Gastrocnemius medialis (tissue), 4 donors: ENCODE data around the gene FKBP1A. TPM values are rescaled to one million over a fixed set of nuclear protein-coding genes. Genes with fewer than 3 reads are reported as not detected.

Experiments
- ATAC-seq, 2 donors: fragments of 150-250 bp; one replicate each; pipeline ENCODE4 v1.9.1; 2016
- DNase-seq, 2 donors: peaks; one replicate each; pipeline ENCODE4 v3.0.0-alpha.2; 2019
- H3K27ac ChIP-seq, 4 donors: fragments of 200-600 bp; sonication (generic); 1 replicate in 1 of 4; 2 replicates in 3 of 4; pipeline ENCODE4 v1.5.1; 2016 to 2018; ENCODE audit warnings: mild to moderate bottlenecking in 2 of 4, moderate library complexity in 1 of 4
- H3K27me3 ChIP-seq, 3 donors: fragments of 200-600 bp; sonication (generic) in 2 of 3; 1 replicate in 1 of 3; 2 replicates in 2 of 3; pipeline versions ENCODE4 v1.5.1 to v1.6.0; 2016 to 2019; ENCODE audit warnings: mild to moderate bottlenecking in 1 of 3, moderate library complexity in 1 of 3
- H3K36me3 ChIP-seq, 2 donors: fragments of 200-600 bp; sonication (generic) in 1 of 2; one replicate each; pipeline ENCODE4 v1.5.1; 2017 to 2018
- H3K4me1 ChIP-seq, 2 donors: fragments of 200-600 bp; sonication (generic) in 1 of 2; one replicate each; pipeline ENCODE4 v1.5.1; 2016 to 2017; ENCODE audit warnings: mild to moderate bottlenecking in 2 of 2
- H3K4me3 ChIP-seq, 4 donors: fragments of 200-600 bp; sonication (generic) in 3 of 4; 1 replicate in 1 of 4; 2 replicates in 3 of 4; pipeline ENCODE4 v1.5.1; 2016 to 2019; ENCODE audit warnings: mild to moderate bottlenecking in 2 of 4
- H3K9me3 ChIP-seq, 3 donors: fragments of 200-600 bp; sonication (generic) in 2 of 3; 1 replicate in 1 of 3; 2 replicates in 2 of 3; pipeline ENCODE4 v1.5.1; 2016 to 2019
- POLR2A ChIP-seq, 2 donors: fragments of 450-650 bp; IDR thresholded peaks; one replicate each; pipeline ENCODE4 v1.6.1; 2017; ENCODE audit warnings: antibody characterized with exemption in 2 of 2, mild to moderate bottlenecking in 2 of 2, moderate library complexity in 2 of 2
- in situ Hi-C, 4 donors: fragments of 200-750 bp; cut with MboI; loops; one replicate each; pipeline versions ENCODE4 v1.15.0 to v1.8.0; 2017; ENCODE audit warnings: low sequenced_read_pairs in 4 of 4
- intact Hi-C: fragments of 100-400 bp; cut with DNase I; formaldehyde crosslinking; loops from one replicate; pipeline ENCODE4 v1.15.1; 2023; ENCODE audit warnings: low total_unique reads
- total RNA-seq, 4 donors: library from RNA; depleted of rRNA; stranded (reverse); fragments of >200 nt; gene quantifications; one replicate each; pipeline versions ENCODE4 v1.1.0 to v1.2.3, GENCODE V29; 2016
- TF ChIP-seq, protein P1 (sequence below), 5 experiments: fragments of 450-650 bp in 3 of 5; fragments of 200-600 bp in 2 of 5; sonication (generic) in 2 of 5; IDR thresholded peaks in 4 of 5; conservative IDR thresholded peaks in 1 of 5; 1 replicate in 4 of 5; 2 replicates in 1 of 5; pipeline ENCODE4 v1.5.1; 2016 to 2019; ENCODE audit warnings: antibody characterized with exemption in 5 of 5, mild to moderate bottlenecking in 3 of 5, moderate library complexity in 3 of 5

The FKBP1A gene
- total RNA-seq, 4 donors from 2014 or later: 27.7 to 89.4 (median 52.5) TPM

DNA sequence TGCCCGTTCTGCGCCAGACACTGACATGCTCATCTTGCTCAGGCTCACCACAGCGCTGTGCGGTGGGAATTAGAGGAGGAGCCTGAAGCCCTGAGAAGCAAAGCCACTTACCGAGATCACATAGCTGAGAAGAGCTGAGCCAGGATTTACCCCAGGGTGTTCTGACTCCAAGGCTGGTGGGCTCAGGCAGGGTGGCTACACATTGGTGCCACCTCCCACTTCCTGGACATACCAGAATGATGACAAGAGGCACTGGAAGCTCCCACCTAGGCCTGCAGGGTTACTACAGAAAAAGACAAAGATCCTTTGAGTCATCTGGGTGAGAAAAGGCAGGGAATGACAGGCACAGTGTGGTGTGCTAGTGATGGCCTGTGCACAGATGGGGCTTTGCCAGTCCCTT, 24.4 kb upstream of the FKBP1A start:
- H3K4me3 ChIP-seq: no peak overlapping the region
- H3K27me3 ChIP-seq: no peaks in the 10 kb centered on the region
- intact Hi-C loops (no loop called here), in situ Hi-C loops (no loop called here)
- ATAC-seq: no peak
- peaks cover 0 to 7% (median 0%) of the 10 kb centered on the region in 3 donors for H3K9me3 ChIP-seq
- H3K4me1 ChIP-seq: no peaks in the 10 kb centered on the region
- no peak overlapping the region for H3K27ac ChIP-seq
- TF ChIP-seq, protein P1, sequence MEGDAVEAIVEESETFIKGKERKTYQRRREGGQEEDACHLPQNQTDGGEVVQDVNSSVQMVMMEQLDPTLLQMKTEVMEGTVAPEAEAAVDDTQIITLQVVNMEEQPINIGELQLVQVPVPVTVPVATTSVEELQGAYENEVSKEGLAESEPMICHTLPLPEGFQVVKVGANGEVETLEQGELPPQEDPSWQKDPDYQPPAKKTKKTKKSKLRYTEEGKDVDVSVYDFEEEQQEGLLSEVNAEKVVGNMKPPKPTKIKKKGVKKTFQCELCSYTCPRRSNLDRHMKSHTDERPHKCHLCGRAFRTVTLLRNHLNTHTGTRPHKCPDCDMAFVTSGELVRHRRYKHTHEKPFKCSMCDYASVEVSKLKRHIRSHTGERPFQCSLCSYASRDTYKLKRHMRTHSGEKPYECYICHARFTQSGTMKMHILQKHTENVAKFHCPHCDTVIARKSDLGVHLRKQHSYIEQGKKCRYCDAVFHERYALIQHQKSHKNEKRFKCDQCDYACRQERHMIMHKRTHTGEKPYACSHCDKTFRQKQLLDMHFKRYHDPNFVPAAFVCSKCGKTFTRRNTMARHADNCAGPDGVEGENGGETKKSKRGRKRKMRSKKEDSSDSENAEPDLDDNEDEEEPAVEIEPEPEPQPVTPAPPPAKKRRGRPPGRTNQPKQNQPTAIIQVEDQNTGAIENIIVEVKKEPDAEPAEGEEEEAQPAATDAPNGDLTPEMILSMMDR (IDR thresholded peaks at IDR 0.05 in 4 of 5, conservative IDR thresholded peaks at IDR 0.05 in 1 of 5): no peak
- TF ChIP-seq POLR2A (IDR thresholded peaks at IDR 0.05): no peak
- no peak for DNase-seq
- H3K36me3 ChIP-seq: no peaks in the 10 kb centered on the region

DNA sequence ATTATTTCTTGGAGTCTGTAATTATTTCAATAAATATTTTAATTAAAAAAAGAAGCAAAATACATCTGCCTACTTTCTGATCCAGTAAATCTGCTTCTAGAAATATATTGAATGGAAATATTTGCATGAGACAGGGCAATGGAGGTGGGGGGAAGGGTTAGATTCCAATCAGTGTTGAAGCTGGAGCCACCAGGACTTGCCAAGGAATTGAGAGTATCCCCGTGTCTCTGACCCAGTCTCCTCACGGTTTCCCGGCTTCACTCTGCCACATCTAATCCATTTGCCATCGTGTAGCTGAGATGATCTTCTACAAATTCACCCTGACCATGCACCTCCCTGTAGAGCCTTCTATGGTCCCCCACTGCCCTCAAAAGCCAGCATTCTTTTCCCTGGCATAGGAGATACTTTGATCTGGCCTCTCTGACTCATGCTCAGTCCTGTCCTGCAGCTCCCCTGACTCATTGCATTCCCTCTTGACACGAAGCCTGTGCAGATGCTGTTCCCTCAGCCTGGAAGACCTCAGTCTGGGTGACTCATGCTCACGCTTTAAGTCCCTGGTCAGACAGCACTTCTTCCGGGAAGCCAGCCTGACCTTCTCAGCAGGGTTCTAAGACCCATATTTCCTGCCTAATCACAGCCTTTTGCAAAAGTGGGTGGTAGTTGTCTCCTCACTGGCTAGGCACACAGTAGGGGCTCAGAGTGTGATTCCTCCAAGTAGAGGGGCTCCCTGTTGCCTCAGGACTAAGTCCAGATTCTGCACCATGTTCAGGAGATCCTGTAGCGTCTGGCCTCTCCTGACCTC, 23.0 kb upstream of the FKBP1A start:
- in situ Hi-C loops (no loop called here), intact Hi-C loops (no loop called here)
- Histone ChIP-seq H3K4me3 (no peak overlapping the region), H3K9me3 (peaks cover 0 to 5% (median 0%) of the 10 kb centered on the region in 3 donors), H3K27me3 (no peaks in the 10 kb centered on the region), H3K27ac (no peak overlapping the region), H3K36me3 (no peaks in the 10 kb centered on the region), H3K4me1 (no peaks in the 10 kb centered on the region)
- TF ChIP-seq POLR2A (IDR thresholded peaks at IDR 0.05): no peak
- TF ChIP-seq, protein P1 (IDR thresholded peaks at IDR 0.05 in 4 of 5, conservative IDR thresholded peaks at IDR 0.05 in 1 of 5): no peak
- DNase-seq (no peak), ATAC-seq (no peak)

DNA sequence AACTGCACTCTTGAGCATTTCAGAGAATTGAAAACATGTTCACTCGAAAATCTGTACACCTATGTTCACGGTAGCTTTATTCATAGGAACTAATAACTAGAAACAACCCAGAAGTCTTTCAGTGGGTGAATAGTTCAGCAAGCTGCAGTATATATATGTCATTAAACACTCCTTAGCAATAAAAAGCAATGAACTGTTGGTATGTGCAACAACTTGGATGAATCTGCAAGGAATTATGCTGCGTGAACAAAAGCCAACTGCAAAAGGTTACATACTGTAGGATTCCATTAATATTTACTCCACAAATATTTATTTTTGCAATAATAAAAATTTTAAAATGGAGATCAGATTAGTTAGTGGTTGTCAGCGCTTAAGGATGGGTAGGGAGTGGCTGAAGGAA, 22.1 kb upstream of the FKBP1A start:
- no peaks in the 10 kb centered on the region for H3K4me1 ChIP-seq
- no peak overlapping the region for H3K4me3 ChIP-seq

DNA sequence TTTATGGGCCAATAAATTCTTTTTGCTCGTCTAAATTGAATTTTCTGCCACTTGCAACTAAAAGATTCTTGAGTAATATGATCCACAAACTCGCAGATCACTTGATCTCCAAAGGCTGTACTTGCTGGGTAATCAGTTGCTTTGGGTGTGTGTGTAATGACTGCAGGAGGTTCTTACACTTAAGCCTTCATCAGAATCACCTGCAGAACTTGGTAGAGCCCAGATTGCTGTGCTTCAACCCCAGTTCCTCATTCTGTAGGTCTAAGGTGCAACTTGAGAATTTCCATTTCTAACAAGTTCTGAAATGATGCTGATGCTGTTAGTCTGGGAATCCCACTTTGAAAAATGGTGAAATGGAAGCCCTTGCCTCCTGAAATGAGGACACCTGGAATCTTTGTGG, 12.9 kb upstream of the FKBP1A start:
- in situ Hi-C loops: no loop called here
- no peak overlapping the region for H3K4me3 ChIP-seq
- no peak for ATAC-seq

More for the DNA sequence above, 22.1 kb upstream of the FKBP1A start:
- TF ChIP-seq POLR2A (IDR thresholded peaks at IDR 0.05): no peak
- TF ChIP-seq, protein P1 (IDR thresholded peaks at IDR 0.05 in 4 of 5, conservative IDR thresholded peaks at IDR 0.05 in 1 of 5): no peak
- Histone ChIP-seq H3K36me3 (no peaks in the 10 kb centered on the region), H3K27me3 (no peaks in the 10 kb centered on the region), H3K9me3 (no peaks in the 10 kb centered on the region), H3K27ac (no peak overlapping the region)
- ATAC-seq: no peak
- intact Hi-C loops: no loop called here
- in situ Hi-C loops: no loop called here
- no peak for DNase-seq

More for the DNA sequence above, 12.9 kb upstream of the FKBP1A start:
- intact Hi-C loops: no loop called here
- Histone ChIP-seq H3K4me1 (no peaks in the 10 kb centered on the region), H3K27ac (no peak overlapping the region), H3K36me3 (no peaks in the 10 kb centered on the region), H3K27me3 (no peaks in the 10 kb centered on the region), H3K9me3 (no peaks in the 10 kb centered on the region)
- TF ChIP-seq, protein P1 (IDR thresholded peaks at IDR 0.05 in 4 of 5, conservative IDR thresholded peaks at IDR 0.05 in 1 of 5): no peak
- no peak for TF ChIP-seq POLR2A (IDR thresholded peaks at IDR 0.05)
- DNase-seq: no peak
